PC-9 (cell line): ENCODE measurements around the gene CFAP141.

Experiments
- CTCF ChIP-seq: fragments of 200-600 bp; sonication (generic); conservative IDR thresholded peaks from 2 replicates; pipeline ENCODE4 v1.6.1; 2017; ENCODE audit warnings: mixed run types, antibody characterized with exemption, mild to moderate bottlenecking, moderate library complexity
- EZH2 ChIP-seq: fragments of 200-600 bp; sonication (generic); IDR thresholded peaks from 2 replicates; pipeline ENCODE4 v1.8.0; 2017; ENCODE audit warnings: antibody characterized with exemption, low read depth

DNA sequence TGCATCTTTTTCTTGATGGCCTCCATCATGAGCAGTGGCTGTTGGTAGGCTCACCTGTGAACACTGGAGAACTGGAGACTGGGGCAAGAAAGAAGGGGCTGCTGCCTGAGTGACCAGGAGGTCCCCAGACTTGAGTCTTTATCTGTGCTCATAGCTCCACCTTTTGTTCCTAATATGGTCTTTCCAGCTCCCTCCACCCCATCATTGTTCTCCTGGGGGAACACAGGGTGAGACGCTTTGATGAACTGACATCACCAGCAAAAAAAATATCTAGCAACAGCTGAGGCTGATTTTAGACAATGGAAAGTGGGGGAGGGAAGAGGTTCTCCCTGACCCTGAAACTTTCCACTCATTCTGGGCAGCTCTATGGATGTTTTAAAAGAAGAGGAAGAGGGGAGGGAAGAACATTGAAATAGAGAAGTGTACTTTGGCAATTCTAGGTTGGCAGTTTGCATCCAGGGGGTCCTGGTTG, 14.1 kb downstream of the CFAP141 start, which contains the start of gene TPM3:
- no peak for TF ChIP-seq CTCF
- no peak for TF ChIP-seq EZH2
